Dedifferentiated amniotic fluid mesenchymal stem cell (primary cell): ENCODE measurements around the gene PRUNE2.
A peak's percentile ranks its signal among the peaks of the same experiment; 100 is the strongest.
"Not testable (repeated sequence)": the region's sequence is repeated elsewhere in the genome, so short reads cannot be mapped to it uniquely, and the experiment has no call there.

Experiments
- DNase-seq: peaks from one replicate; pipeline ENCODE4 v3.0.0-alpha.2; 2016; ENCODE audit errors: extremely low spot score

Gene PRUNE2

GRCh38 chr9:76603448-76603895, 302.4 kb downstream of the PRUNE2 start:
- DNase-seq, result no peak

GRCh38 chr9:76602199-76602598, 303.7 kb downstream of the PRUNE2 start:
- DNase-seq, result no peak

DNA sequence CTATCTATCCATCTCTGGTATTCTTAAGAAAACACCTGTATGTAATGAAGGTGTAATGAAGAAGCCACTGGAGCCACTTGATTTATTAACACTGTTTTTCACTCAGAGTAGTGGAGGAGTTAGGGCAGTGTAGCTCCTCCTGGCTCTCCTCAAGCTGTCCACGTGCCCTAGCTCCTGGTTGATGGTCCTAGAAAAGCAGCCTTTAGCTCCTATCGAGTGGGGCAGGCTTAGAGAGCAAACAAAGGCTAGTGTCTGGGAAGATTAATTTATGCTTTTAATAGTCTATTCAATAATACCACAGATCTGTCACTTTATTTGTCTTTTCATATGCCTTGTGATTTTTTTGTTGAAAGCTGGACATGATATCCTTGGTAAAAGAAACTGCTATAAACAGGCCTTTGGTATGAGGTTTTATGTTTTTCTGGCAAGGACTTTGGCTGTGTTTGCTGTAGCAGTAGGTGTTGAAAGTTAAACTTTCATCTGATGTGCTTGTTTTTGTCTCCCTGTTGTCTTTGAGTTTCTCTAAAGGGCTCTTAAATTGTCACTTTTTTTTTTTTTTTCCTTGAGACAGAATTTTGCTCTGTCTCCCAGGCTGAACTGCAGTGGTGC, 305.8 kb downstream of the PRUNE2 start:
- DNase-seq, result no peak

DNA sequence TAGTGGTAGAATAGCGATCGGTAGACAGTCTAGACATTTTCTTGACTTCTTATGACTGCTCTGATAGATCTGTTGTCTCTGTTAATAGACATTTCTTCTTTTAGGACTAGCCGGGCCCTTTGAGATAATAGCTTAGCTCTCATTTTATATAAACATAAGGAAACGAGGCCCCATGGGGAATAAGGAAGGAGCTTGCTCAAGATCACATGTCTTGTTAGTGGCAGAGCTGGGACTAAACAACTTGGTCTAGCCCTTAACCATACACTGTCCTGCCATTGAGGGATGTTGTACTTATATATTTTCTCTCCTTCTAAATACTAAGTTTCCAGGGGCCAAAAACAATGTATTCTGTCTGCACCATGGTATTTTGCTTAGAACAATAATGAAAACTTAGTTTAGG, 306.9 kb downstream of the PRUNE2 start:
- DNase-seq, result no peak

DNA sequence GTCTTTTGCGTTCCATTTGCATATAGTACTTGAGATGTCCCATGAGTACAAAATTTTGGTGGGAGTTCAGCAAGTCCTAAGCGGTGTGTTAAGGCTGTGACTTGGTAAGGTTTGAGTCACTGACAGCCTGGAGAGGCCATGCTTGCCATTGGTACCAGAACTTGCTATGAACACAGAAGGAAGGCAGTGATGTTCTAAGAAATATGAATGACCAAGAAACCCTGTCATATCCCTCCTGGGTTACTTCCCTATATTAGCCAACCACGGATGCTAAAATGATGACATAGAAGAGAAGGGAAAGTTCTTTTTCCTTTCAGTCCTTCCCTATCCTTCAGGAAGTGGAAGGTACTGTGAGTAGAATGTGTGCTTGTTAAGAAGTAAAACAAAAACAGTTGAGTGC, 310.3 kb downstream of the PRUNE2 start:
- no peak for DNase-seq

- DNase-seq, result no peak
Observed at GRCh38 chr9:76594764-76595424, 311.0 kb downstream of the PRUNE2 start.

DNA sequence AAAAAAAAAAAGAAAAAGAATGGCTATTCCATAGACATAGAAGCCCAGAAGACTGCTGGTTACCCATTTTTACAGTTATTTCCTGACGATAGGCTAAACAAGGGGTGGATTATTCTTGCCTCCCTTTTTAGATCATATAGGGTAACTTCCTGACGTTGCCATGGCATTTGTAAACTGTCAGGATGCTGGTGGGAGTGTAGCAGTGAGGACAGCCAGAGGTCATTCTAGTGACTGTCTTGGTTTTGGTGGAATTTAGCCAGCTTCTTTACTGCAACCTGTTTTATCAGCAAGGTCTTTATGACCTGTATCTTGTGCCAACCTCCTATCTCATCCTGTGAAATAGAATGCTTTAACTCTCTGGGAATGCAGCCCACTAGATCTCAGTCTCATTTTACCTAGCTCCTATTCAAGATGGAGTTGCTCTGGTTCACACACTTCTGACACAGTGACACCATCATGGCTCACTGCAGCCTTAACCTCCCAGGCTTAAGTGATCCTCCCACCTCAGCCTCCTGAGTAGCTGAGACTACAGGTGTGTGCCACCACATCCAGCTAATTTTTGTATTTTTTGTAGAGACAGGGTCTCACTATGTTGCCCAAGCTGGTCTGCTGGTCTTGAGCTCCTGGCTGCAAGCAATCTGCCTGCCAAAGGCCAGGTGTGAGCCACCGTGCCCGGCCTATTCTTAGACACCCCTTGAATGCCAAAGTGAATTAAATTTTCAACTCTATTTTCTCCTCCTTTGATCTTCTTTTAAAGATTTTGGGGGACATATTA, 311.8 kb downstream of the PRUNE2 start:
- not testable (repeated sequence) for DNase-seq

DNA sequence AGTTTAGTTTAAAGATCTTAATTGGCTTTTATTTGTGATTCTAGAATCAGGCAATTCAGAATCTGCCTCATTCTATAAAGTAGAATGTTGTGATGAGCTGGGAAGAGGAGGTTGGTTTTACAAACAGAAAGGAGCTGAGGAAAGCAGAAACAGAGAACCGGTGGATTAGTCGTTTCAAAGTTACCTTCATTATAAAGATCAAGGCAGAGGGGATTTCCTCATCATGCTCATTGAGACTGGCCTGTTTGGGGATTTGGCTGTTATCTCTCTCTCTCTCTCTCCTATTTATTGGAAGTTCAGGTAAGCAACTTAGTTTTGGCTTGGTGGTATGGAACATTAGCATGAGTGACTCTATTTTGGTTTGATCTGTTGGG, 313.0 kb downstream of the PRUNE2 start:
- DNase-seq, result no peak

- no peak for DNase-seq
Observed at GRCh38 chr9:76592091-76592973, 313.6 kb downstream of the PRUNE2 start.

GRCh38 chr9:76591256-76591950, 314.5 kb downstream of the PRUNE2 start:
- no peak for DNase-seq

DNA sequence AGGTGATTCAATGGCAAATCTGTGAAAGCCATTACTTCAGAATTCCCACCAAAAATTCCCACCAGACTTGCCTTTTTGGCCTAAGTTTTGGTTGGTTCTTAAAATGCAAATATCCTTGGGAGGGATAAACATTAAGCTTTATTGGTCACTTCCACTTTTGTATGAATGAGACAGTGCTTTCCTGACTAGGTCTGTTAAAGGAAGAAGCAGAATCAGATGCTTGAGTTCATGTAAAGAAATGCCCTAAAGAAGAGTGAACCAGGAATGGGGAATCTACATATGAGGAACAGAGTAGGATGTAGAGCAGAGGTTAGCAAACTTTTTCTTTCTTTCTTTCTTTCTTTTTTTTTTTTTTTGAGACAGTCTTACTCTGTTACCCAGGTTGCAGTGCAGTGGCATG, 317.6 kb downstream of the PRUNE2 start:
- DNase-seq, result no peak

DNA sequence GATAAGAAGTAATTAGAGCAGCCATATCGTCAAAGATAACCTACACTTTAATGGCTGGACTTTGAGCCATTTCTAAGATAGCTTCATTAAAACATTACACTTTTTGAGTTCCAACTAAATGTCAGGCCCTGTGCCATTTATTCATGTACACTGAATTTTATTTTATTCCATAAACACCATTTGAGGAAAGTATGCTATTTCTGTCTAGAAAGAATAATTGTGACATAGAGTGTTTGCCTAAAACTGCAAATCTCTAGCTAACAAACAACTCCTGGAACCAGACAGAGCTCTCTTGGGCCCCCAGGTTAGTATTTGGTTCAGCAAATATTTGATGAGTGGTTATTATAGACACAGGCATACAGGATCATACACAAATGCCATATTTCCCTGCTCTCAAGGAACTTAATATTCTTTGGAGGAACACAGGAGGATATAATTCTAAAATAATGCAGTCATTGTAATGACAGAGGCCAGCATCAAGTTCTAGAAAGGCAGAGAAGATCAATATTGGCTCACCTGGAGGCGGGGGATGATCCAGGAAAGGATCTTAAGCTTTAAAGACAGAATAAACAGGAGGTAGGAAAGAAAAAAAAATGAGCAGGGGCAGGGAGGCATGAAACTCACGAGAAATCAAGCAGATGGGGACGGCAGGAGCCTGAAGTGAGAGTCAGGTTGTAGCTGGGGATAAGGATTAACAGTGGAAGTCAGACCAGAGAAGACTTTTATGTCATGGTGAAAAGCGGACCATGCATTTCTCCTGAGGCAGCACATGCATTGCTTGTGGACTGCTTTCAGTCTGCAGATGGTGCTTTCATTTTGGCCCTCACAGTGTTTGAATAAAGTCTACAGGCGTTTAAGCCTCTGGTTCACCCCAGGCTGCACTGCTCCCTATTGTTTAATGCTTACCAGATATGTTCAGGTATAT, 319.3 kb downstream of the PRUNE2 start:
- DNase-seq, result no peak

- no peak for DNase-seq
Observed at GRCh38 chr9:76585487-76586389, 320.2 kb downstream of the PRUNE2 start.

- no peak for DNase-seq
Observed at GRCh38 chr9:76583256-76583655, 322.7 kb downstream of the PRUNE2 start.

DNA sequence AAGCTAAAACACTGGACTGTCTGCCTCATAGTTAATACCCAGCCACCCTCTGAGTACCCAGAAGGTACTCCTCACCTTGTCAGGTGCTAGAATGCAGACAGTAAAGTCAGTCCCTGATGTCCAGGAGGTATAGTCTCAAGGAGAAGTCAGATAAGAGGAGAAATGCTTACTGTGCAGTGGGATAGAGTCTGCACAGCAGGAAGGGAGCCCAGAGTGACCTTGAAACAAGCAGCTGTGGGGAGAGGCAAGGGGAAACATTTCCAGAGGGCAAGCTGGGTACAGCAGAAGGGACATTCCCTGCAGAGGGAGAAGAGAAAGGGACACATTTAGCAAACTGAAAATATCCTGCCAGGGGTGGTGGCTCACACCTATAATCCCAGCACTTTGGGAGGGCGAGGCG, 324.2 kb downstream of the PRUNE2 start:
- no peak for DNase-seq

DNA sequence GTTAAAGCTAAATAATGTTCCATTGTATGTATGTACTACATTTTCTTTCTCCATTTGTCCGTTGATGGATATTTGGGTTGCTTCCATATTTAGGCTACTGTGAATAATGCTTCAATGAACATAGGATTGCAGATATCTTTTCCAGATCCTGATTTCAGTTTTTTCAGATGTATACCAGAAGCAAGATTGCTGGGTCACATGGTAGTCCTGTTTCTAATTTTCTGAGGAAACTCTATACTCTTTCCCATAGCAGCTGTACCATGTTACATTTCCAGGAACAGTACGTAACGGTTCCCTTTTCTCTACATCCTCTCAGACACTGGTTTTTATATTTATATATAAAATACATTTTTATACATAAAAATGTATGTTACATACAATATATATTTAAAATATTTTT, 325.1 kb downstream of the PRUNE2 start:
- no peak for DNase-seq

- DNase-seq, result no peak
Observed at GRCh38 chr9:76580188-76580587, 325.7 kb downstream of the PRUNE2 start.

DNA sequence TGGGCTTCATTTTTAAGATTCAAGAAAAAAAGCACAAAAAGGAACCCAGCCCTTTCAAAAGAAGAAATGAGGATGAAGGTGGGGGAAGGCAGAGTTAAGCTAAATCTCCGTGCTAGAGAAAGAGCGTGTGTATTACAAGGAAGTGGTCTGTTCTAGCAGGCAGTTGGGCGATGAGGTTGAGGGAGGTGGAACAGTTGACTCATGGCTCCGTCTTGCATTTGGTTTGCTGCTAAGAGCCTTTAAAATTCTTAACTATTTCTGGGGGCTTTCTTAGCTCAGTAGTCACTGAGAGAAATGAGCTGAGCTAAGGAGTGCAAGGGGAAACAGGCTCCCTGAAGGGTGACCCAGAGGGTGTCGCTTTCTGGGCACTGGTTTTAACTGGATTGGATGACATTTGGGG, 329.6 kb downstream of the PRUNE2 start:
- DNase-seq, result peak; percentile 73

- no peak for DNase-seq
Observed at GRCh38 chr9:76575761-76576160, 330.2 kb downstream of the PRUNE2 start.
